SIG-M5 (cell line): Measurements from ENCODE around the gene FOXP3.

Source experiments
- DNase-seq: peaks from one replicate; lab custom pipeline; 2025; lab: John Stamatoyannopoulos, UW

FOXP3 gene

DNA sequence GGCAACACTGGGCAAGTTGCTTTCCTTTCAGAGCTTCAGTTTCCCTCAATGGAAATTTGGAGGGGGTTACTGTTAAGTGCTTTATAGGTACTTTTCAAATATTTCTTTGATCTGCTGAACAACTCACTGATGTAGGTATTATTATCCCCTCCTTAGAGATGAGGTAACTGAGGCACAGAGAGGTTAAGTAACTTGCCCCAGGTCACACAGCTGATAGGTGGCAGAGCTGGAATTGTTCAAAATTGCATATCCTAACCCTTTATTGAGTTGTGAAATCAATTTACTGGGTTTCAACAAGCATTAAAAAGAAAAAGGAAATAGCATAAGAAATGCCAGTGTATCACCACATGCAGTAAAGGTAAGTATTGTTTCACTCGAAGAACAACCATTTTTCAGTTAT, 11.7 kb upstream of the FOXP3 start:
- no peak for DNase-seq

DNA sequence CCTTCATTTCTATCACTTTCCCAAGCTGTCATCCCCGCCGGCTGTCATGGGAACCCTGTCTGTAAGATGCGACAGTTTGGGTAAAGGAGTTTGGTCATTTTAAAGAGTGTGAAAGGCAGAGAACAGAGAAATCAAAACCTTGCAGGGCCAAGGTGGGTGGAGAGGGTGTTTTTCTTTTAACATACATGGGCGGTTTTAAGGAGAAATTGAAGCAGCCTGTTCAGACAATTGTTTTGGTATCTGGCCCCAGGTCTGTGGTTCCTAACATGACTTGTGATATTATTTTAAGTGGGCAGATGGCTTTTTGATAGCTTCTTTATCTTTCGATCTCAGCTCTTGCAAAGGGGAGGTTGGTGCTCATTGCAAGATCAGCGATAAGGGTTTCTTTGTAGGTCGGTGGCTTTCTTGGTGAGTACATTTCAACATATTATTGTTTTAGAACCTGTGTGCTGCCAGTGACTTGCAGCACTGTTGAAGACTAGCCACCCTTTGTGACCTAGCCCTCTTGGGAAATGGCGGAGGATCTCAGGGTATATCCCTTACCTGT, 8.7 kb upstream of the FOXP3 start:
- no peak for DNase-seq

GRCh38 chrX:49272421-49272820, 7.9 kb upstream of the FOXP3 start:
- DNase-seq: no peak

- DNase-seq: no peak
Measured at GRCh38 chrX:49271341-49271740, 6.8 kb upstream of the FOXP3 start.

- DNase-seq: no peak
Measured at GRCh38 chrX:49270249-49270921, 5.9 kb upstream of the FOXP3 start.

DNA sequence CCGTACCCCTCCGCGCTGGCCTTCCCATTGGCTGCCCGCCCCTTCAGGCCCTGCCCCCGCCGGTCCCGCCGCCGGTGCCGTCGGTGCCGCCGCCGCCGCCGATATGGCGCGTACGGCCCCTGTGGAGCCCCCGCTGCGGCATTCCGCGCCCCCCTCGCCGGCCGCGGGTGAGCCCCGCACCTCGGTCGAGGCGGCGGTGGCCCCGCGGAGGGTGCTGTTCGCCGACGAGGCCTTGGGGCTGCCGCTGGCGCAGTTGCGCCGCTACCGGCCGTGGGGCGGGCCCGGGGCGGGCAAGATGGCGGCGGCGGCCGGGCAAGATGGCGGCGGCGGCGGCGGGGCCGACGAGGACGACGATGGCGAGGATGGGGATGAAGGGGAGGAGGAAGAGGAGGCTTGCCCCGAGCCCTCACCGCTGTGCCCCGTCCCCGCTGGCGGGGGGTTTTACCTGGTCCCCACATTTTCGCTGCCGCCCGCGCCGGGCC, 5.3 kb upstream of the FOXP3 start, which contains the start of gene PPP1R3F:
TSS of gene PPP1R3F (plus strand) at position 27 of the 482 bp plus-strand sequence. CDS start at position 104, 77 bp downstream.
- no peak for DNase-seq

- peak; percentile 88 for DNase-seq
Measured at GRCh38 chrX:49269010-49269766, 4.7 kb upstream of the FOXP3 start.

DNA sequence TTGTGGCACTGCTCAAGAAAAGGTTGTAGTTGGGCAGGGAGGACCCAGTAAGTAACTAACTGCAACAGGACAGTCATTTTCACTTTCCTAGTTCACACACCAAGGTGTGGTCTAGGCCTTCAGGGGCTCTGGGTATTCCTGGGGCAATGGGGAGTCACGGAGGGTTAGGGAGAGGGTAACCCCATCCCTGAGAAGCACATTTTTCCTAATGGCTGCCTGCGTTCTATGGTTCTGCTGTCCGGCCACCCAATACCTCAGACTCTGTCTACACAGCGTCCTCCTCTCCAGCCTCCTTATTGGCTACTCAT, 4.1 kb upstream of the FOXP3 start:
- no peak for DNase-seq

GRCh38 chrX:49266523-49267445, 2.3 kb upstream of the FOXP3 start:
- DNase-seq: no peak

- DNase-seq: no peak
Measured at GRCh38 chrX:49263631-49264030, 879 bp downstream of the FOXP3 start.

- no peak for DNase-seq
Measured at GRCh38 chrX:49262603-49263002, 1.9 kb downstream of the FOXP3 start.

DNA sequence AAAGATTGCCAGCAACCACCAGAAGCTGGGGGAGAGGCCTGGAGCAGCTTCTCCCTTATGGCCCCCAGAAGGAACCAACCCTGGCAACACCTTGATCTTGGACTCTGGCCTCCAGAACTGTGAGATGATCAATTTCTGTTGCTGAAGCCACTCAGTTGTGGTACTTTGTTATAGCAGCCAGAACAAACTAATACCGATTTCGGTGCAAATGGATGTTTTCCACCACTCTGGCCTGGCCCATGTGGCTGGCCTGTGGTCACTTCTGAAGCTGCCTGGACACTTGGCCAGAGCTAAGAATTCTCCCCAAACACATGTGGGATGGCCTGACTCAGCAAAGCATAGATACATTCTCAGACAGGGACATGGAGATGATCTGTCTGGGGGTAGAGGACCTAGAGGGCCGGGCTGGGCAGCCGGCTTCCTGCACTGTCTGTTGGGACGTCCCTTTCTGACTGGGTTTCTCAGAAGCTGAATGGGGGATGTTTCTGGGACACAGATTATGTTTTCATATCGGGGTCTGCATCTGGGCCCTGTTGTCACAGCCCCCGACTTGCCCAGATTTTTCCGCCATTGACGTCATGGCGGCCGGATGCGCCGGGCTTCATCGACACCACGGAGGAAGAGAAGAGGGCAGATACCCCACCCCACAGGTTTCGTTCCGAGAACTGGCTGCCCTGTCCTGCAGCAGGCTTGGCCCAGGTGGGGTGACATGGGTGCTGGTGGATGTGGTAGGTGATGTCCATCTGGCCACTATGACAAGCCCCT, 4.1 kb downstream of the FOXP3 start:
- no peak for DNase-seq

DNA sequence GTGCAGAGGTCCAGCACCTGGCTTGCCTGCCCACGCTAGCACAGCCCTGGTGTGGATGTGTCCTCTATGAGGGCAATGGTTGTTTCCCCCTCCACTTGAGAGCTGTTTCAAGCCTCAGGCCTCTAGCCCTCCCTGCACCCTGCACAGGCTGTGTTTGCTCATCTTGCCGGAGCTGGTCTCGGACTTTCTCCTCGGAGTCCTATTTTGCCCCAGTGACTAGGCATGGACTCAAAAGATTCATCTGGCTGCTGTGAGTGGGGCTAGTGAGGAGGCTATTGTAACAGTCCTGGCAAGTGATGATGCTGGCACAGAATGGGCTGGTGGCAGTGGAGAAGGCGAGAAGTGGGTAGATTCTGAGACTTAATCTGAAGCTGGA, 5.8 kb downstream of the FOXP3 start:
- no peak for DNase-seq

- DNase-seq: no peak
Measured at GRCh38 chrX:49257846-49258748, 6.4 kb downstream of the FOXP3 start.

DNA sequence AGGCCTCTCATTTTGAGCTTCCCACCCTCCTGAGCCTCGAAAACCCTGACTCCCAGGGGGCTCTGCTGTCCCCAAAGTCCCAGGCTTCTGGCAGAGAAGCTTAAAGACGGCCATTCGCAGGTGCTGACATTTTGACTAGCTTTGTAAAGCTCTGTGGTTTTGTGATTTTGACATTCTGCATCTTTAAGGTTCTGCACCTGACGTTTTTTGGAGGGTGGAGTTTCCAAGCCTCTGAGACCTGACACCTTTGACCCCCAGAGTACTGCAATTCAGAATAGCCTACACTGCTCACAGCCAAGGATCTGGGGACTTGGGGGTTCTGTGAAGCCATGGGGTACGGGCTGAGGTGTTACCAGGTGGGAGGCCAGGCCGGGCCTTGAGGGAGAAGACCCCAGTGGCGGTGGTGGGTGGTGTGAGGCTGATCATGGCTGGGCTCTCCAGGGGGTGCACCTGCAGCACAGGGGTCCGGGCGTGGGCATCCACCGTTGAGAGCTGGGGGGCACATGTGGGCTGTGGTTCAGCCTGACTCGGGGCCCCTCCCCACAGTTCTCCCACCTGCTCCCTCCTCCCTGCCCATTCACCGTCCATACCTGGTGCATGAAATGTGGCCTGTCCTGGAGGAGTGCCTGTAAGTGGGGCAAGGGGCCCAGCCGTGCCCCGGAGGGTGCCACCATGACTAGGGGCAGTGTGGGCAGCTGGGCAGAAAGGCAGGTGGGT, 7.3 kb downstream of the FOXP3 start:
- no peak for DNase-seq

- DNase-seq: no peak
Measured at GRCh38 chrX:49256268-49256995, 8.1 kb downstream of the FOXP3 start.

GRCh38 chrX:49254639-49255038, 9.9 kb downstream of the FOXP3 start:
- DNase-seq: no peak

DNA sequence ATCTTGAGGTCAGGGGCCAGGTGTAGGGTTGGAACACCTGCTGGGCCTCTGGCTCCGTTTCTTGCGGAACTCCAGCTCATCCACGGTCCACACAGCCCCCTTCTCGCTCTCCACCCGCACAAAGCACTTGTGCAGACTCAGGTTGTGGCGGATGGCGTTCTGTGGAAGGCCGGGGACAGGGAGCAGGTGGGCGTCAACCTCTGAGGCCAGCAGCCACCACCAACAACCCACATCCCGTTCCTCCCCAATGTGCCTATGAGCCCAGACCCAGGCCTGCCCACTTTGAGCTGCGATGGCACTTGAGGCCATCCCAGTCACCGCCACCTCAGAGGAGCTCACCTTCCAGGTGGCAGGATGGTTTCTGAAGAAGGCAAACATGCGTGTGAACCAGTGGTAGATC, 13.2 kb downstream of the FOXP3 start:
- no peak for DNase-seq

DNA sequence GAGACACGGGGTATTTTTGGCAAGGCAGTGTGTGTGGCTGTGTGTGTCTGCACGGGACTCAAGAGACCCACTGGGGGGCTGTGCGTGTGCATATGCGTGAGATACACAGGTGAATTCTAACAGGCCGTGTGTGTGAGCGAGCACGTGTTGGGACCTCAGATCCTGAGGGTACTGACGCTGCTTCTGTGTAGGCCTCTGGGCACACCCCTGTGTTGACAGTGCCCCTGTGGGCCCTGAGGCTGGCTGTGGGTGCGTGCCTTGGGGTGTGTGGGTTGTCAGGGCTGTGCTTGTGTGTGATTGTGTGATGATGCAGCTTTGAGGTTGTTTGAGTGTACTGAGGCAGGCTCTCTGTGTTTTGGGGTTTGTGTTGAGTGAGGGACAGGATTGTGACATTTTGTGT, 13.9 kb downstream of the FOXP3 start:
- no peak for DNase-seq
